Measurements from ENCODE around the gene CYB5R2.

DNA sequence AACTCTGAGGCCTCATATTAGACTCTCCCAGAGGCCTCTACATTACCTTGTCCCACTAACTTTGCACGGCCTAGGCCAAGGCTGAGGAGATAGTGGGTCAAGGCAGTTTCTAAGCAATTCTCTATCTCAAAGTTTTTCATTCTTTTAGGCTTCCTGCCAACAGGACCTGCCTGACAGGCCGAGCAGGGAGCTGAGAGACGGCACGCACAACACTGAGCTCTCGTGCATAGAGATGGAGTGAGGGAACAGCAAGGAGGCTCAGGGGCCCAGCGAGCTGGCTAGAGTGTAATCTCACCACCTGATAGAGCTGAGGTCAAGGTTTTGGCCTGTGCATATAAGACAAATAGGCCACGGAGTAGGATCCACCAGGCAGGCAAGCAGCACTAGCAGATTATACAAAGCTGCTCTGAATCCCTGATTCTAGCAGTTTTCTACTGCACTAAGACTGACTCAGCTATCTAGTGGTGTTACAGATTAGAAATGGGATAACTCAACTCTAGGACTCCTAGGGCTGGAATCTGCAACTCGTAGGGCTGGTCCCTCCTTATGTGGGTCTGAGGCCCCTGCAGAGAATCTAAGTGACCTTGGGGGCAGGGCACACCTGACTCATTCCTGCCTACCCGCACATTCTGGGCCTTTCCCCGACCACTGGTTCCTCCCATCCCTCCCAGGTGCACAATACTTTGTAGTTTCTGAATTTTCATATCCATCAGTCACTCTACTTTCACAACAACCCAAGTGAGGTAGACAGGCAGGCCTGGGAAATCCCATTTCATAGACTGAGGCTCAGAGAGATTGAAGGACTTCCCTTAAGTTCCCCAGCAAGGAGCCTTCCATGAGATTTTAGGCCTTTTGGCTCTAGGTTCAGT, 1.7 kb downstream of the CYB5R2 start:
- TF ChIP-seq POLR2A (IDR thresholded peaks at IDR 0.05) (no peak), CTCF (IDR thresholded peaks at IDR 0.05) (no peak)
